Measurements from ENCODE around the gene MUC21. TPM values are rescaled to one million over a fixed set of nuclear protein-coding genes. Genes with fewer than 3 reads are reported as not detected.
"Not testable (repeated sequence)": the region's sequence is repeated elsewhere in the genome, so short reads cannot be mapped to it uniquely, and the experiment has no call there.

Gene MUC21
- polyA plus RNA-seq, 1 of the 3 experiments (the other 2 are of a cell fraction), result not detected

DNA sequence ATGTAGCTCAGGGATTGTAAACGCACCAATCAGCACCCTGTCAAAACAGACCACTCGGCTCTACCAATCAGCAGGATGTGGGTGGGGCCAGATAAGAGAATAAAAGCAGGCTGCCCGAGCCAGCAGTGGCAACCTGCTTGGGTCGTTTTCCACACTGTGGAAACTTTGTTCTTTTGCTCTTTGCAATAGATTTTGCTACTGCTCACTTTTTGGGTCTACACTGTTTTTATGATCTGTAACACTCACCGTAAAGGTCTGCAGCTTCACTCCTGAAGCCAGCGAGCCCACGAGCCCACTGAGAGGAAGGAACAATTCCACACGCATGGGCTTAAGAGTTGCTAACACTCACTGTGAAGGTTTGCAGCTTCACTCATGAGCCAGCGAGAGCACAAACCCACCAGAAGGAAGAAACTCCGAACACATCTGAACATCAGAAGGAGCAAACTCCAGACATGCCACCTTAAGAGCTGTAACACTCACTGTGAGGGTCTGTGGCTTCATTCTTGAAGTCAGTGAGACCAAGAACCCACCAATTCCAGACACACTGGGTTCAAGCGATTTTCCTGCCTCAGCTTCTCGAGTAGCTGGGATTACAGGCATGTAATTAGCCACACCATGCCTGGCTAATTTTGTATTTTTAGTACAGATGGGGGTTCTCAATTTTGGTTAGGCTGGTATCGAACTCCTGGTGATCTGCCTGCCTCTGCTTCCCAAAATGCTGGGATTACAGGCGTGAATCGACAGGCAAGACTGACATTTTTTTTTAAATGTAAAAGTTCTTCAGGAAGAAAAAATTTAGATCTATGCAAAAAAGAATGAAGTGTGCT is 38.4 kb downstream of the MUC21 start:
- POLR2A ChIA-PET; H3K27ac ChIP-seq (ENCODE audit: low read depth in 2 of 2, low read length in 1 of 2); H3K4me1 ChIP-seq (ENCODE audit: control insufficient read depth in 1 of 2, insufficient read depth in 2 of 2, low read depth in 1 of 2, low read length in 1 of 2); H3F3A ChIP-seq (replicated peaks; ENCODE audit: insufficient read depth); H4K20me1 ChIP-seq (ENCODE audit: insufficient read depth); CTCF ChIA-PET; H3K79me2 ChIP-seq (ENCODE audit: insufficient read depth); H3K9me2 ChIP-seq; H3K27me3 ChIP-seq (ENCODE audit: insufficient read depth); H2AFZ ChIP-seq (ENCODE audit: low read depth); DNase-seq; H3K9ac ChIP-seq; H3K4me2 ChIP-seq; H3K9me3 ChIP-seq; H3K4me3 ChIP-seq (ENCODE audit: low read depth in 2 of 2, low read length in 1 of 2); H3K36me3 ChIP-seq (replicated peaks in 1 of 2; ENCODE audit: control insufficient read depth in 1 of 2, insufficient read depth in 2 of 2, low read length in 1 of 2): not testable (repeated sequence)
- 53% methylated on average over 13 of the region's 15 CpGs for WGBS (ENCODE audit: low lambda C conversion rate)

DNA sequence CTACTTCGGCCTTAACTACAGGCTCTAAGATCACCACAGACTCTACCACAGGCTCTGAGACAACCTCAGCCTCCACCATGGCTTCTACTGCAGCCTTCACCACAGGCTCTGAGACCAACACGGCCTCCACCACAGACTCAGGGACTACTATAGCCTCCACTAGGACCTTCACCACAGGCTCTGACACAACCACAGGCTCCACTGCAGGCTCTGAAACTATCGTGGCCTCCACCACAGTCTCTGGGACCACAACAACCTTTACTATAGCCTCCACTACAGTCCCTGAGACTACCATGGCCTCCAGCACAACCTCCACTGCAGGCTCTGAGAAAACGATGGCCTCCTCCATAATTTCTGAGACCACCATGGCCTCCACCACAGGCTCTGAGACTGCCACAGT is 42.1 kb downstream of the MUC21 start:
- Histone ChIP-seq H3K27me3 (ENCODE audit: insufficient read depth) (no peaks in the 10 kb centered on the region; the same call in 1 of the 2 replicates), H3K9me3 (no peaks in the 10 kb centered on the region), H3K4me3 (ENCODE audit: low read depth in 2 of 2, low read length in 1 of 2) (no peak overlapping the region), H3K4me2 (no peak overlapping the region), H3F3A (replicated peaks; ENCODE audit: insufficient read depth) (no peaks in the 10 kb centered on the region), H2AFZ (ENCODE audit: low read depth) (no peak overlapping the region), H3K79me2 (ENCODE audit: insufficient read depth) (no peaks in the 10 kb centered on the region), H4K20me1 (ENCODE audit: insufficient read depth) (no peaks in the 10 kb centered on the region), H3K36me3 (replicated peaks in 1 of 2; ENCODE audit: control insufficient read depth in 1 of 2, insufficient read depth in 2 of 2, low read length in 1 of 2) (no peaks in the 10 kb centered on the region), H3K9ac (no peak overlapping the region), H3K4me1 (ENCODE audit: control insufficient read depth in 1 of 2, insufficient read depth in 2 of 2, low read depth in 1 of 2, low read length in 1 of 2) (no peaks in the 10 kb centered on the region), H3K27ac (ENCODE audit: low read depth in 2 of 2, low read length in 1 of 2) (no peak overlapping the region), H3K9me2 (no peaks in the 10 kb centered on the region)
- no peak for TF ChIP-seq JUND (IDR thresholded peaks at IDR 0.05)
- TF ChIP-seq GABPA (IDR thresholded peaks at IDR 0.05; ENCODE audit: low read depth), result no peak
- TF ChIP-seq EP300 (IDR thresholded peaks at IDR 0.05; ENCODE audit: borderline replicate concordance in 1 of 2, low read depth in 1 of 2, low read length in 1 of 2), result no peak
- TF ChIP-seq YY1 (IDR thresholded peaks at IDR 0.05; ENCODE audit: low read depth), result no peak
- TF ChIP-seq GATA2 (CRISPR knock-in tag; IDR thresholded peaks at IDR 0.05), result no peak
- TF ChIP-seq NRF1 (IDR thresholded peaks at IDR 0.05; ENCODE audit: low read depth, low read length), result no peak
- no peak for TF ChIP-seq SIN3A (IDR thresholded peaks at IDR 0.05; ENCODE audit: borderline replicate concordance, low read depth, low read length)
- TF ChIP-seq, protein P1, sequence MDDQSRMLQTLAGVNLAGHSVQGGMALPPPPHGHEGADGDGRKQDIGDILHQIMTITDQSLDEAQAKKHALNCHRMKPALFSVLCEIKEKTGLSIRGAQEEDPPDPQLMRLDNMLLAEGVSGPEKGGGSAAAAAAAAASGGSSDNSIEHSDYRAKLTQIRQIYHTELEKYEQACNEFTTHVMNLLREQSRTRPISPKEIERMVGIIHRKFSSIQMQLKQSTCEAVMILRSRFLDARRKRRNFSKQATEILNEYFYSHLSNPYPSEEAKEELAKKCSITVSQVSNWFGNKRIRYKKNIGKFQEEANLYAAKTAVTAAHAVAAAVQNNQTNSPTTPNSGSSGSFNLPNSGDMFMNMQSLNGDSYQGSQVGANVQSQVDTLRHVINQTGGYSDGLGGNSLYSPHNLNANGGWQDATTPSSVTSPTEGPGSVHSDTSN (IDR thresholded peaks at IDR 0.05), result no peak
- TF ChIP-seq, protein P2, sequence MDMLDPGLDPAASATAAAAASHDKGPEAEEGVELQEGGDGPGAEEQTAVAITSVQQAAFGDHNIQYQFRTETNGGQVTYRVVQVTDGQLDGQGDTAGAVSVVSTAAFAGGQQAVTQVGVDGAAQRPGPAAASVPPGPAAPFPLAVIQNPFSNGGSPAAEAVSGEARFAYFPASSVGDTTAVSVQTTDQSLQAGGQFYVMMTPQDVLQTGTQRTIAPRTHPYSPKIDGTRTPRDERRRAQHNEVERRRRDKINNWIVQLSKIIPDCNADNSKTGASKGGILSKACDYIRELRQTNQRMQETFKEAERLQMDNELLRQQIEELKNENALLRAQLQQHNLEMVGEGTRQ (IDR thresholded peaks at IDR 0.05; ENCODE audit: borderline replicate concordance, low read depth, low read length), result no peak
- TF ChIP-seq TEAD4 (IDR thresholded peaks at IDR 0.05; ENCODE audit: borderline replicate concordance, insufficient read depth), result no peak
- no peak for TF ChIP-seq TAF1 (IDR thresholded peaks at IDR 0.05; ENCODE audit: borderline replicate concordance, low read depth, low read length)
- TF ChIP-seq ELF1 (IDR thresholded peaks at IDR 0.05), result no peak
- TF ChIP-seq FOXJ3 (CRISPR knock-in tag; IDR thresholded peaks at IDR 0.05), result no peak
- CTCF ChIA-PET, result no interaction called here
- 13% methylated on average over 4 of the region's 4 CpGs for WGBS (ENCODE audit: low lambda C conversion rate)
- no peak for DNase-seq
- POLR2A ChIA-PET, result no interaction called here

Measured in SK-N-SH (cell line).